ENCODE results near the gene SLC44A1. TPM values are rescaled to one million over a fixed set of nuclear protein-coding genes. Genes with fewer than 3 reads are reported as not detected.

SLC44A1 gene
- total and polyA plus RNA-seq, 2 experiments from 2014 or later: 30.4 to 52.6 TPM

DNA sequence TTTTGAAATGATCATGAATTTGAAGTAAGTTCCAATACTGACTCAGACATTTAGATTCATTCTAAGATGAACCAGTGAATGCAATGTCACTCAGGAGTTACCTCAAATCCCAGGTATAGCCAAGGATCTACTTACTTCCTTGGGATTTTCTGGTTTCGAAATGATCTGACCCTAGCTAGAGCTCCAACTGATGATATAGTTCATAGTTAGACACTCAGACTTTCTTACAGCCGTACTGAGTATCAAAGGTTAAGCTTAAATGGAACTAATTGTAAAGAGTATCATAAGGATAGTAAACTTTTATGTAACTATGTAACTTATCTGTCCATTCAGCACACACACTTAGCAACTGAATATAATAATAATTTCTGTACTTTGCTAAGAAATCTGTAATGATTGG, 119.4 kb downstream of the SLC44A1 start:
- Histone ChIP-seq H3K36me3 (ENCODE audit: low read depth) (peaks cover 15% of the 10 kb centered on the region; the same call in 1 of the 2 replicates), H3K4me1 (ENCODE audit: insufficient read depth) (peaks cover 10% of the 10 kb centered on the region; the same call in 1 of the 2 replicates), H3K79me2 (ENCODE audit: insufficient read depth) (no peaks in the 10 kb centered on the region), H2AFZ (no peak overlapping the region), H3K4me2 (ENCODE audit: unreplicated experiment) (no peak overlapping the region), H3K4me3 (no peak overlapping the region), H3K27ac (no peak overlapping the region), H3K27me3 (replicated peaks; ENCODE audit: insufficient read depth) (no peaks in the 10 kb centered on the region), H3K9me2 (ENCODE audit: insufficient read depth) (no peaks in the 10 kb centered on the region), H4K20me1 (ENCODE audit: insufficient read depth) (no peaks in the 10 kb centered on the region), H3K9me3 (ENCODE audit: low read depth) (no peaks in the 10 kb centered on the region), H3F3A (ENCODE audit: insufficient read depth) (no peaks in the 10 kb centered on the region), H3K9ac (no peak overlapping the region)
- in situ Hi-C loops (cut with MboI): no loop called here
- 89 to 94% methylated on average over 2 of the region's 2 CpGs for WGBS, 2 experiments (ENCODE audit: low coverage in 1 of 2, low lambda C conversion rate in 2 of 2, missing lambda C conversion rate in 2 of 2)
- no peak for TF ChIP-seq EZH2phosphoT487 (IDR thresholded peaks at IDR 0.05; ENCODE audit: insufficient read depth, low read depth)
- no peak for TF ChIP-seq EZH2 (IDR thresholded peaks at IDR 0.05; ENCODE audit: insufficient read depth, poor library complexity, severe bottlenecking)
- no peak for DNase-seq

DNA sequence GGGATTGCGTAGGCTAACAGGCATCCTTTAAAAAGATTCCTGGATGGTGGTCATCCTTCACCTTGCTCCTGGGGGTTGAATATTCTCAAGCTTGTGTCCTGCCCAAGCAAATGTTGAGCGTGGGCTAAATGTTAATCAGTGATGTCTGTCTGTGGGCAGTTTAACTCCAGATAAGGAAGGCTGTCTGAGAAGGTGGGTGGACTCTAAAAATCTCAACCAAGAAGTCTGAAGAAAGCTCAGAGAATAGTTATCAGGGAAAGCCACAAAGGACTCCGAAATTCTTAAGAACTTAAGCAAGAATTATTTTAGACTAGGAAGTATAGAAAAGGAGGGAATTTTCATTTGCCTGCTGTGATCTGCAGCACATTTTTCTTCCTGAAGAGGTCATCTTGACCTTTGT, 125.5 kb downstream of the SLC44A1 start:
- WGBS, 2 experiments (ENCODE audit: low coverage in 1 of 2, low lambda C conversion rate in 2 of 2, missing lambda C conversion rate in 2 of 2): 95 to 97% methylated on average over 3 of the region's 3 CpGs
- H3K27ac ChIP-seq: no peak overlapping the region
- TF ChIP-seq EZH2 (IDR thresholded peaks at IDR 0.05; ENCODE audit: insufficient read depth, poor library complexity, severe bottlenecking) (no peak), EZH2phosphoT487 (IDR thresholded peaks at IDR 0.05; ENCODE audit: insufficient read depth, low read depth) (no peak)
- no peaks in the 10 kb centered on the region for H3F3A ChIP-seq (ENCODE audit: insufficient read depth)
- in situ Hi-C loops (cut with MboI): no loop called here
- no peak overlapping the region for H3K9ac ChIP-seq
- no peak overlapping the region for H3K4me3 ChIP-seq
- no peak overlapping the region for H3K4me2 ChIP-seq (ENCODE audit: unreplicated experiment)
- no peaks in the 10 kb centered on the region for H3K9me3 ChIP-seq (ENCODE audit: low read depth)
- no peaks in the 10 kb centered on the region for H3K27me3 ChIP-seq (replicated peaks; ENCODE audit: insufficient read depth)
- no peaks in the 10 kb centered on the region for H3K79me2 ChIP-seq (ENCODE audit: insufficient read depth)
- H3K9me2 ChIP-seq (ENCODE audit: insufficient read depth): no peaks in the 10 kb centered on the region
- DNase-seq: no peak
- 0 out of 2 replicates have a peak, but pooled peaks cover 17% of the 10 kb centered on the region for H3K36me3 ChIP-seq (ENCODE audit: low read depth)
- no peak overlapping the region for H2AFZ ChIP-seq
- no peaks in the 10 kb centered on the region for H3K4me1 ChIP-seq (ENCODE audit: insufficient read depth)
- no peaks in the 10 kb centered on the region for H4K20me1 ChIP-seq (ENCODE audit: insufficient read depth)

DNA sequence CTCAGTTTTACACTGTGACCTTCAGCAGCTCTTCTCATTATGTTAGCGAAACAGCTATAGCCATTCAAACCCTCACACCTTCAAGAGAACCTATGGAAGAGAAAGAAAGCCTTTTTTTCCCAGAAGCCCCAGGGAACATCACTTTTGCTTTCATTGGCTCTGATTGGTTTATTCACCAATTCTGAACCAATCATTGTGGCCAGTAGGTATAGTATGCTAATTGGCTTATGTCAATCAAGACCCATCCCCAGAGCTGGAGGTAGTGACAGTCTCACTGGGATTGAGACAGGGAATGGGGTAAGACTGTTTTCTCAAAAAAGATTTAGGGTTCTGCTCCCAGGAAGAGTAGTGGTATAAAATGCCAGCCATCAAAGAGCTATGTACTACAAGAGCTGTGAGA, 129.3 kb downstream of the SLC44A1 start:
- Histone ChIP-seq H2AFZ (no peak overlapping the region), H3K9me3 (ENCODE audit: low read depth) (no peaks in the 10 kb centered on the region), H3K36me3 (ENCODE audit: low read depth) (0 out of 2 replicates have a peak, but pooled peaks cover 11% of the 10 kb centered on the region), H3K79me2 (ENCODE audit: insufficient read depth) (no peaks in the 10 kb centered on the region), H3K4me2 (ENCODE audit: unreplicated experiment) (no peak overlapping the region), H3K9ac (no peak overlapping the region), H3K9me2 (ENCODE audit: insufficient read depth) (no peaks in the 10 kb centered on the region), H4K20me1 (ENCODE audit: insufficient read depth) (no peaks in the 10 kb centered on the region), H3K4me1 (ENCODE audit: insufficient read depth) (no peaks in the 10 kb centered on the region), H3K4me3 (no peak overlapping the region), H3K27me3 (replicated peaks; ENCODE audit: insufficient read depth) (no peaks in the 10 kb centered on the region), H3F3A (ENCODE audit: insufficient read depth) (no peaks in the 10 kb centered on the region), H3K27ac (no peak overlapping the region)
- in situ Hi-C loops (cut with MboI): no loop called here
- WGBS, 2 experiments (ENCODE audit: low coverage in 1 of 2, low lambda C conversion rate in 2 of 2, missing lambda C conversion rate in 2 of 2): 100% methylated on average over 1 of the region's 1 CpG
- DNase-seq: no peak
- TF ChIP-seq EZH2phosphoT487 (IDR thresholded peaks at IDR 0.05; ENCODE audit: insufficient read depth, low read depth) (no peak), EZH2 (IDR thresholded peaks at IDR 0.05; ENCODE audit: insufficient read depth, poor library complexity, severe bottlenecking) (no peak)

GRCh38 chr9:105375323-105375722, 130.9 kb downstream of the SLC44A1 start:
- no peaks in the 10 kb centered on the region for H3K4me1 ChIP-seq (ENCODE audit: insufficient read depth)
- no peaks in the 10 kb centered on the region for H3F3A ChIP-seq (ENCODE audit: insufficient read depth)
- no peaks in the 10 kb centered on the region for H3K9me2 ChIP-seq (ENCODE audit: insufficient read depth)
- H4K20me1 ChIP-seq (ENCODE audit: insufficient read depth): no peaks in the 10 kb centered on the region
- H2AFZ ChIP-seq: no peak overlapping the region
- H3K4me3 ChIP-seq: no peak overlapping the region
- 0 out of 2 replicates have a peak, but pooled peaks cover 5% of the 10 kb centered on the region for H3K36me3 ChIP-seq (ENCODE audit: low read depth)
- no peaks in the 10 kb centered on the region for H3K27me3 ChIP-seq (replicated peaks; ENCODE audit: insufficient read depth)
- H3K27ac ChIP-seq: no peak overlapping the region
- 96 to 97% methylated on average over 4 of the region's 4 CpGs for WGBS, 2 experiments (ENCODE audit: low coverage in 1 of 2, low lambda C conversion rate in 2 of 2, missing lambda C conversion rate in 2 of 2)
- no peaks in the 10 kb centered on the region for H3K9me3 ChIP-seq (ENCODE audit: low read depth)
- TF ChIP-seq EZH2 (IDR thresholded peaks at IDR 0.05; ENCODE audit: insufficient read depth, poor library complexity, severe bottlenecking) (no peak), EZH2phosphoT487 (IDR thresholded peaks at IDR 0.05; ENCODE audit: insufficient read depth, low read depth) (no peak)
- no peak overlapping the region for H3K4me2 ChIP-seq (ENCODE audit: unreplicated experiment)
- in situ Hi-C loops (cut with MboI): no loop called here
- H3K79me2 ChIP-seq (ENCODE audit: insufficient read depth): no peaks in the 10 kb centered on the region
- no peak for DNase-seq
- H3K9ac ChIP-seq: no peak overlapping the region

DNA sequence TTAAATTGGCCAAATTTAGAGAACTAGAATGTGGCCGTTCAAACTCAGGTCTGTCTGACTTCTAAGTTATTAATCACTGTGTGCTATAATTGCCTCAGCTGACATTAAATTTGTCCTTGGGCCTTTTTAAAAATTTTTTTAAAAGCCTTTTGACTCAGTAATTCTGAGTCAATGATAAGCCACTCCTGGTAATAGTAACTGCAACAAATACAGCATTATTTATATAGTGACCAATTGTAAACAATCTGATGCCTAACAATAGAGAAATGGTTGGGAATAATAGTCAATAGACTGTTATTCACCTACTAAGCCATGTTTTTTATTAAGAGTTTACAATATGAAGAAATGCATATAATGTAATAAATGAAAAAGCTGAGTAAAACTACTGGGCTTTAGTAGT, 132.4 kb downstream of the SLC44A1 start:
- 65% methylated on average over 1 of the region's 1 CpG for WGBS, 2 experiments (ENCODE audit: low coverage in 1 of 2, low lambda C conversion rate in 2 of 2, missing lambda C conversion rate in 2 of 2)
- H3K27me3 ChIP-seq (replicated peaks; ENCODE audit: insufficient read depth): no peaks in the 10 kb centered on the region
- H3K27ac ChIP-seq: no peak overlapping the region
- H3K4me1 ChIP-seq (ENCODE audit: insufficient read depth): no peaks in the 10 kb centered on the region
- in situ Hi-C loops (cut with MboI): no loop called here
- no peaks in the 10 kb centered on the region for H3K9me3 ChIP-seq (ENCODE audit: low read depth)
- H3K4me2 ChIP-seq (ENCODE audit: unreplicated experiment): no peak overlapping the region
- H3K36me3 ChIP-seq (ENCODE audit: low read depth): 0 out of 2 replicates have a peak, but pooled peaks cover 5% of the 10 kb centered on the region
- no peaks in the 10 kb centered on the region for H4K20me1 ChIP-seq (ENCODE audit: insufficient read depth)
- DNase-seq: peak; percentile 26
- TF ChIP-seq EZH2 (IDR thresholded peaks at IDR 0.05; ENCODE audit: insufficient read depth, poor library complexity, severe bottlenecking) (no peak), EZH2phosphoT487 (IDR thresholded peaks at IDR 0.05; ENCODE audit: insufficient read depth, low read depth) (no peak)
- no peak overlapping the region for H3K4me3 ChIP-seq
- no peaks in the 10 kb centered on the region for H3K9me2 ChIP-seq (ENCODE audit: insufficient read depth)
- H3K9ac ChIP-seq: no peak overlapping the region
- no peak overlapping the region for H2AFZ ChIP-seq
- no peaks in the 10 kb centered on the region for H3K79me2 ChIP-seq (ENCODE audit: insufficient read depth)
- H3F3A ChIP-seq (ENCODE audit: insufficient read depth): no peaks in the 10 kb centered on the region

Measured in GM23248 (cell line).